H1 (cell line): ENCODE data around the gene PSME2. TPM values are rescaled to one million over a fixed set of nuclear protein-coding genes. Genes with fewer than 3 reads are reported as not detected.

Experiments used
- CTCF ChIA-PET: fragments of 300-600 bp; sonication (Branson Sonifier 250); formaldehyde crosslinking; loops from one replicate; lab custom pipeline; 2021; ENCODE audit not compliant: partially characterized antibody; lab: Charles Lee
- POLR2A ChIA-PET: fragments of 300-600 bp; sonication (Branson Sonifier 250); formaldehyde crosslinking; loops from one replicate; lab custom pipeline; 2021; ENCODE audit warnings: inconsistent platforms; ENCODE audit not compliant: partially characterized antibody; lab: Charles Lee
- DNase-seq, 2 experiments: peaks; one replicate each; pipeline versions ENCODE4 v3.0.0 to v3.0.0-alpha.2; 2010 to 2022; ENCODE audit warnings: low spot score in 2 of 2, low read depth in 1 of 2, mixed read lengths in 1 of 2
- FAIRE-seq: peaks from 2 replicates; lab custom pipeline; 2011; peaks lifted over from hg19 to GRCh38; lab: Jason Lieb, UNC
- H2AFZ ChIP-seq: 2 replicates; pipeline ENCODE4 v1.8.1; 2012; ENCODE audit warnings: low read length, inconsistent platforms
- H2AK5ac ChIP-seq: 2 replicates; pipeline ENCODE4 v1.6.1; 2013; ENCODE audit warnings: low read depth, low read length
- H2BK120ac ChIP-seq: replicated peaks from 2 replicates; pipeline ENCODE3; 2013; ENCODE audit warnings: low read depth, low read length, inconsistent platforms
- H2BK12ac ChIP-seq: 2 replicates; pipeline ENCODE4 v1.6.1; 2013; ENCODE audit warnings: low read depth, low read length
- H2BK15ac ChIP-seq: 2 replicates; pipeline ENCODE4 v1.6.1; 2013; ENCODE audit warnings: low read length
- H2BK20ac ChIP-seq: 2 replicates; pipeline ENCODE4 v1.6.1; 2013; ENCODE audit warnings: low read length
- H2BK5ac ChIP-seq: 2 replicates; pipeline ENCODE4 v1.6.1; 2013; ENCODE audit warnings: low read depth, low read length
- H3K14ac ChIP-seq: 2 replicates; pipeline ENCODE4 v1.6.1; 2013; ENCODE audit warnings: inconsistent platforms; ENCODE audit not compliant: insufficient read length
- H3K18ac ChIP-seq: 2 replicates; pipeline ENCODE4 v1.6.1; 2013; ENCODE audit warnings: low read length; ENCODE audit errors: extremely low read depth
- H3K23ac ChIP-seq: 2 replicates; pipeline ENCODE4 v1.6.1; 2013; ENCODE audit warnings: inconsistent platforms; ENCODE audit not compliant: insufficient read length
- H3K23me2 ChIP-seq: 2 replicates; pipeline ENCODE4 v1.6.1; 2013; ENCODE audit warnings: low read depth, low read length
- H3K27ac ChIP-seq: 2 replicates; pipeline ENCODE4 v1.6.1; 2011; ENCODE audit warnings: low read depth, low read length, inconsistent platforms
- H3K27me3 ChIP-seq, 4 experiments: replicated peaks in 1 of 4; 1 replicate in 1 of 4; 2 replicates in 3 of 4; pipeline versions ENCODE4 v1.6.1 to v1.8.1; 2011 to 2013; ENCODE audit warnings: low read length in 3 of 4, mild to moderate bottlenecking in 3 of 4, inconsistent platforms in 2 of 4, mixed read lengths in 2 of 4, moderate library complexity in 1 of 4; ENCODE audit not compliant: control insufficient read depth in 3 of 4, insufficient read depth in 3 of 4; ENCODE audit errors: extremely low read depth in 1 of 4
- H3K36me3 ChIP-seq, 4 experiments: 2 replicates each; pipeline versions ENCODE4 v1.6.1 to v1.8.1; 2011 to 2013; ENCODE audit warnings: mild to moderate bottlenecking in 4 of 4, low read length in 3 of 4, moderate library complexity in 2 of 4, control low read depth in 1 of 4, inconsistent platforms in 1 of 4; ENCODE audit not compliant: insufficient read depth in 4 of 4, control insufficient read depth in 2 of 4
- H3K4ac ChIP-seq: replicated peaks from 2 replicates; pipeline ENCODE3; 2013; ENCODE audit warnings: low read length, low read depth, mixed read lengths, inconsistent platforms; ENCODE audit not compliant: insufficient read length
- H3K4me1 ChIP-seq, 4 experiments: replicated peaks in 1 of 4; 1 replicate in 1 of 4; 2 replicates in 3 of 4; pipeline versions ENCODE4 v1.6.1 to v1.8.1; 2011 to 2013; ENCODE audit warnings: low read length in 3 of 4, inconsistent platforms in 2 of 4, mixed read lengths in 1 of 4; ENCODE audit not compliant: insufficient read depth in 4 of 4, control insufficient read depth in 3 of 4
- H3K4me2 ChIP-seq, 2 experiments: 2 replicates each; pipeline versions ENCODE4 v1.6.1 to v1.8.1; 2011 to 2013; ENCODE audit warnings: low read depth in 2 of 2, low read length in 2 of 2, control low read depth in 1 of 2, inconsistent platforms in 1 of 2, mild to moderate bottlenecking in 1 of 2; ENCODE audit not compliant: insufficient read depth in 1 of 2
- H3K4me3 ChIP-seq, 4 experiments: fragments of 200-600, 300-600 bp in 1 of 4; sonication (generic), shearing (Covaris generic), sonication (Bioruptor Twin) in 1 of 4; 2 replicates each; pipeline versions ENCODE4 v1.5.1 to v1.8.1; 2011 to 2016; ENCODE audit warnings: low read length in 4 of 4, low read depth in 3 of 4, control low read depth in 2 of 4, inconsistent platforms in 2 of 4, mild to moderate bottlenecking in 2 of 4, mixed read lengths in 1 of 4, moderate library complexity in 1 of 4; ENCODE audit not compliant: insufficient read depth in 2 of 4; ENCODE audit errors: extremely low read depth in 1 of 4
- H3K56ac ChIP-seq: replicated peaks from 2 replicates; pipeline ENCODE3; 2013; ENCODE audit warnings: low read depth, mild to moderate bottlenecking, mixed read lengths, low read length, inconsistent platforms; ENCODE audit not compliant: insufficient read length
- H3K79me1 ChIP-seq: 2 replicates; pipeline ENCODE4 v1.6.1; 2013; ENCODE audit warnings: low read depth, low read length, control low read depth
- H3K79me2 ChIP-seq, 2 experiments: 2 replicates each; pipeline versions ENCODE4 v1.6.1 to v1.8.1; 2012 to 2013; ENCODE audit warnings: low read length in 2 of 2, mild to moderate bottlenecking in 2 of 2, inconsistent platforms in 1 of 2; ENCODE audit not compliant: insufficient read depth in 2 of 2, control insufficient read depth in 1 of 2
- H3K9ac ChIP-seq, 4 experiments: replicated peaks in 1 of 4; 1 replicate in 1 of 4; 2 replicates in 3 of 4; pipeline versions ENCODE4 v1.6.1 to v1.8.1; 2011 to 2013; ENCODE audit warnings: low read depth in 3 of 4, low read length in 3 of 4, control low read depth in 2 of 4, mild to moderate bottlenecking in 2 of 4, moderate library complexity in 2 of 4, inconsistent platforms in 1 of 4; ENCODE audit errors: extremely low read depth in 1 of 4
- H3K9me3 ChIP-seq, 2 experiments: 2 replicates each; pipeline versions ENCODE4 v1.6.1 to v1.8.1; 2012 to 2013; ENCODE audit warnings: mild to moderate bottlenecking in 2 of 2, moderate library complexity in 2 of 2, control low read depth in 1 of 2, inconsistent platforms in 1 of 2, low read depth in 1 of 2, low read length in 1 of 2, mixed read lengths in 1 of 2; ENCODE audit not compliant: insufficient read depth in 2 of 2
- H4K20me1 ChIP-seq, 2 experiments: replicated peaks in 1 of 2; 2 replicates each; pipeline versions ENCODE3 to v1.8.1; 2011 to 2013; ENCODE audit warnings: inconsistent platforms in 2 of 2, low read length in 2 of 2, mild to moderate bottlenecking in 1 of 2; ENCODE audit not compliant: insufficient read depth in 2 of 2, control insufficient read depth in 1 of 2
- H4K5ac ChIP-seq: 2 replicates; pipeline ENCODE4 v1.6.1; 2013; ENCODE audit warnings: low read length, low read depth, mixed read lengths, inconsistent platforms; ENCODE audit not compliant: insufficient read length
- H4K8ac ChIP-seq: 2 replicates; pipeline ENCODE4 v1.8.0; 2013; ENCODE audit warnings: mild to moderate bottlenecking, moderate library complexity, low read length, inconsistent platforms; ENCODE audit not compliant: insufficient read depth; ENCODE audit errors: extremely low read depth
- H4K91ac ChIP-seq: replicated peaks from 2 replicates; pipeline ENCODE3; 2013; ENCODE audit warnings: low read length, mixed read lengths, inconsistent platforms; ENCODE audit not compliant: insufficient read length
- ATF2 ChIP-seq: IDR thresholded peaks from 2 replicates; pipeline ENCODE4 v1.6.1; 2012; ENCODE audit warnings: low read length, inconsistent platforms
- CREB1 ChIP-seq: IDR thresholded peaks from 2 replicates; pipeline ENCODE4 v1.6.1; 2012; ENCODE audit warnings: inconsistent platforms
- EGR1 ChIP-seq: IDR thresholded peaks from 2 replicates; pipeline ENCODE4 v1.6.1; 2011; ENCODE audit warnings: low read depth, low read length, borderline replicate concordance
- JUN ChIP-seq: IDR thresholded peaks from 2 replicates; pipeline ENCODE4 v1.6.1; 2011; ENCODE audit warnings: low read depth, mild to moderate bottlenecking, improper control_type of control experiment, low read length
- KDM1A ChIP-seq: fragments of 200-600, 300-600 bp; sonication (generic); IDR thresholded peaks from 2 replicates; pipeline ENCODE4 v1.7.1; 2016; ENCODE audit warnings: mild to moderate bottlenecking, low read length, borderline replicate concordance
- NRF1 ChIP-seq: IDR thresholded peaks from 2 replicates; pipeline ENCODE4 v1.6.1; 2011; ENCODE audit warnings: mild to moderate bottlenecking, low read depth, low read length, improper control_type of control experiment
- RFX5 ChIP-seq: IDR thresholded peaks from 2 replicates; pipeline ENCODE4 v1.6.1; 2011; ENCODE audit warnings: low read depth, low read length, improper control_type of control experiment, borderline replicate concordance
- SIRT6 ChIP-seq: IDR thresholded peaks from one replicate; pipeline ENCODE4 v1.7.1; 2012; ENCODE audit warnings: low read length, inconsistent platforms
- ZNF274 ChIP-seq: IDR thresholded peaks from 2 replicates; pipeline ENCODE4 v1.7.0; 2012; ENCODE audit warnings: low read length, borderline replicate concordance; ENCODE audit errors: extremely low read depth
- WGBS, 2 experiments: shearing (Covaris generic) in 1 of 2; methylation state at CpG; one replicate each; pipeline versions ENCODE4 v1.1.6 to v1.1.7; 2013 to 2015; ENCODE audit warnings: low lambda C conversion rate in 2 of 2, mixed read lengths in 2 of 2, inconsistent platforms in 1 of 2, low coverage in 1 of 2, missing lambda C conversion rate in 1 of 2; ENCODE audit not compliant: insufficient replicate concordance in 2 of 2, insufficient coverage in 1 of 2, insufficient read length in 1 of 2; ENCODE audit errors: extremely low coverage in 1 of 2, missing lambda C conversion rate in 1 of 2; 5-methylcytosine and 5-hydroxymethylcytosine counted together
- polyA plus RNA-seq, 7 experiments: library from polyadenylated mRNA; depleted of rRNA in 3 of 7; stranded (reverse) in 5 of 7; unstranded in 2 of 7; fragments of >200 nt in 5 of 7; fragments of 200-250 nt in 2 of 7; gene quantifications; 1 replicate in 5 of 7; 2 replicates in 1 of 7; 4 replicates in 1 of 7; pipeline versions ENCODE4 v1.2.1 to v1.2.3, GENCODE V29; 2011 to 2013; ENCODE audit warnings: missing spikeins in 2 of 7, mixed read lengths in 2 of 7
- total RNA-seq: library from RNA; stranded (reverse); fragmentation: NEBNext Ultra II Directional; extraction: Animal tissue kit (Norgen Biotek cat#: 25700); gene quantifications from 2 replicates; pipeline ENCODE4 v1.2.1, GENCODE V29; 2021

Gene PSME2
- total and polyA plus RNA-seq, 2 of the 8 experiments (the other 6 are each of a cell fraction or from before 2014, with no cell fraction given) = 71.8 to 111 TPM

DNA sequence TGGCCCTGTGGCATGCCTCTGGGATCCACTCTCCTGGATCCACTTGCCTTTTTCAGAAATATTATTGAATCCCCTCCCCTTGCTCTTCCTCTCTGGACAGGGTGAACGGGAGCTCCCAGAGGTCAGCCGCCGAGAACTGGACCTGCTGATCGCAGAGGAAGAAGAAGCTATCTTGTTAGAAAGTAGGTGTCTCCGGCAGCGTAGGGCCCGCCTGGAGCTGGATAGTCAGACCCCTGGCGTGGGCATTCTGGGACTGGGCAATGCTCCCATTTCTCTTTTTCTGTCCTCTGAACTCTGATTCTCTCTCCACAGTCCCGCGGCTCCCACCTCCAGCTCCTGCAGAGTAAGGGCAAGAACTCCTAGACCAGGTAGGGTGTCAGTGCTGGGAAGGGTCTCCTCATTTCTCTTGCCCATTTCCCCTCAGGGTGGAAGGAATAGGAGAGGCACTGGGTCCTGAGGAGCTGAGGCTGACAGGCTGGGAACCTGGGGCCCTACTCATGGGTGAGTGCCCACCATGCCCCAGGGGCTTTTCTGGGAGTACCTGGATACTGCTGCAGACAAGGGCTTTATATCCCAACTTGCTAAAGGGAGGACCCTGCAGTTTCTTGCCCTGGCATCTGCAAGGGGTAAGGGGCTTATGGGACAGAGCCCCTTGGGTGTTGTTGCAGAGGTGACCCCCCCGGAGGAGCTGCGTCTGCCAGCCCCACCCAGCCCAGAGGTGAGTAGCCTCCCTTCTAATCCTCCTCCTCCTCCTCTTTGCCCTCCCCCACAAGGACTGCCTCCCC lies 30.8 kb upstream of the PSME2 start:
- Histone ChIP-seq H4K20me1 (peaks cover 2 to 15% of the 10 kb centered on the region in 2 experiments), H3K23me2 (peaks cover 2% of the 10 kb centered on the region; the same call in 1 of the 2 replicates), H2AK5ac (no peak overlapping the region), H2BK5ac (no peak overlapping the region), H3K18ac (no peak overlapping the region), H3K36me3 (peaks cover 14 to 36% (median 32%) of the 10 kb centered on the region in 4 experiments), H4K8ac (no peak overlapping the region), H3K79me1 (no peaks in the 10 kb centered on the region), H3K4me2 (no peak overlapping the region), H3K9ac (no peak overlapping the region), H3K4ac (no peak overlapping the region), H3K4me1 (peaks cover 0 to 8% (median 6%) of the 10 kb centered on the region in 4 experiments; a peak in 4 of 7 replicates), H3K27me3 (no peaks in the 10 kb centered on the region), H4K91ac (no peak overlapping the region)
- DNase-seq = no peak
- TF ChIP-seq NRF1 (no peak), ATF2 (no peak), EGR1 (no peak), KDM1A (no peak), SIRT6 (no peak), ZNF274 (no peak), JUN (no peak), RFX5 (no peak), CREB1 (no peak)
- TF ChIP-seq, all 59 proteins: peak for 0
- WGBS, 2 experiments = 92% methylated on average over 10 of the region's 12 CpGs; no CpG with 5 or more reads in 1 of the 2 experiments
- ChIA-PET CTCF (interaction anchor here (0.9 to 1.1 kb wide), 4 partner anchors 16 to 125 kb away, joined by 3 to 4 read pairs (median 3); partner anchors contain the start of gene IRF9), POLR2A (interaction anchor here (0.9 to 10.7 kb wide), 13 partner anchors 8 to 574 kb away, joined by 3 to 158 read pairs (median 5); partner anchors contain the start of genes IPO4, IRF9 and PSME2)
- Histone ChIP-seq H3K23ac (no peak overlapping the region), H3K56ac (no peak overlapping the region), H4K5ac (no peak overlapping the region), H2BK15ac (no peak overlapping the region), H2AFZ (no peak overlapping the region), H3K4me3 (no peak overlapping the region), H3K79me2 (no peaks in the 10 kb centered on the region), H3K14ac (no peak overlapping the region), H3K9me3 (no peaks in the 10 kb centered on the region), H3K27ac (no peak overlapping the region), H2BK12ac (no peak overlapping the region), H2BK20ac (no peak overlapping the region), H2BK120ac (no peak overlapping the region)
- FAIRE-seq = no peak
